Measurements from ENCODE around the gene SPC25. TPM values are rescaled to one million over a fixed set of nuclear protein-coding genes. Genes with fewer than 3 reads are reported as not detected.

Gene SPC25
- total and polyA plus RNA-seq, 4 donors, result 0.58 to 8.2 (median 2.1) TPM; not detected in 1

DNA sequence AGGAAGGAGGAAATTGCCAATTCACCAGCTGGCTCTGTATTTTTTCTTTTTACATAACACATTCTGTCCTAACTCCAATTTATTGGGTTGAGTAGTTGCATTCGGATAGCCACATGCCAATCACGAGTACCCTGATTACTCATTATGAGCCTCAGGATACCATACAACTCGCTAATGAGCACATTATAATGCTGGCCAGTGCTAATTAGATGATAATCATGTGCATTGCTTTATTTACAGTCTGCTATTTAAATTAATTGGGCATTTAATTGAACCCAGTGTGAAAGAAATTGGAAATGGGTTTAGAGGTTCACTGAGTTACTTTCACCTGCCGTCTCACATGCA lies 26.1 kb upstream of the SPC25 start:
- H3K4me3 ChIP-seq (ENCODE audit: low read depth in 1 of 3, low read length in 3 of 3), result no peak overlapping the region
- no peak for DNase-seq (ENCODE audit: low spot score)
- peaks cover 0 to 5% (median 2%) of the 10 kb centered on the region in 4 donors for H3K9me3 ChIP-seq (ENCODE audit: control insufficient read depth in 4 of 4, low read length in 3 of 4)
- TF ChIP-seq HNF4G (IDR thresholded peaks at IDR 0.05) (no peak), JUND (IDR thresholded peaks at IDR 0.05) (no peak), GABPA (IDR thresholded peaks at IDR 0.05 in 1 of 2, conservative IDR thresholded peaks at IDR 0.05 in 1 of 2) (no peak), TAF1 (conservative IDR thresholded peaks at IDR 0.05) (no peak), FOXA1 (IDR thresholded peaks at IDR 0.05) (no peak), RAD21 (IDR thresholded peaks at IDR 0.05) (no peak), HNF4A (conservative IDR thresholded peaks at IDR 0.05) (no peak), SP1 (IDR thresholded peaks at IDR 0.05) (no peak), YY1 (IDR thresholded peaks at IDR 0.05) (no peak)
- TF ChIP-seq, protein P1, sequence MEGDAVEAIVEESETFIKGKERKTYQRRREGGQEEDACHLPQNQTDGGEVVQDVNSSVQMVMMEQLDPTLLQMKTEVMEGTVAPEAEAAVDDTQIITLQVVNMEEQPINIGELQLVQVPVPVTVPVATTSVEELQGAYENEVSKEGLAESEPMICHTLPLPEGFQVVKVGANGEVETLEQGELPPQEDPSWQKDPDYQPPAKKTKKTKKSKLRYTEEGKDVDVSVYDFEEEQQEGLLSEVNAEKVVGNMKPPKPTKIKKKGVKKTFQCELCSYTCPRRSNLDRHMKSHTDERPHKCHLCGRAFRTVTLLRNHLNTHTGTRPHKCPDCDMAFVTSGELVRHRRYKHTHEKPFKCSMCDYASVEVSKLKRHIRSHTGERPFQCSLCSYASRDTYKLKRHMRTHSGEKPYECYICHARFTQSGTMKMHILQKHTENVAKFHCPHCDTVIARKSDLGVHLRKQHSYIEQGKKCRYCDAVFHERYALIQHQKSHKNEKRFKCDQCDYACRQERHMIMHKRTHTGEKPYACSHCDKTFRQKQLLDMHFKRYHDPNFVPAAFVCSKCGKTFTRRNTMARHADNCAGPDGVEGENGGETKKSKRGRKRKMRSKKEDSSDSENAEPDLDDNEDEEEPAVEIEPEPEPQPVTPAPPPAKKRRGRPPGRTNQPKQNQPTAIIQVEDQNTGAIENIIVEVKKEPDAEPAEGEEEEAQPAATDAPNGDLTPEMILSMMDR (IDR thresholded peaks at IDR 0.05; ENCODE audit: low read depth, low read length, missing input control), result no peak
- TF ChIP-seq, protein P2, sequence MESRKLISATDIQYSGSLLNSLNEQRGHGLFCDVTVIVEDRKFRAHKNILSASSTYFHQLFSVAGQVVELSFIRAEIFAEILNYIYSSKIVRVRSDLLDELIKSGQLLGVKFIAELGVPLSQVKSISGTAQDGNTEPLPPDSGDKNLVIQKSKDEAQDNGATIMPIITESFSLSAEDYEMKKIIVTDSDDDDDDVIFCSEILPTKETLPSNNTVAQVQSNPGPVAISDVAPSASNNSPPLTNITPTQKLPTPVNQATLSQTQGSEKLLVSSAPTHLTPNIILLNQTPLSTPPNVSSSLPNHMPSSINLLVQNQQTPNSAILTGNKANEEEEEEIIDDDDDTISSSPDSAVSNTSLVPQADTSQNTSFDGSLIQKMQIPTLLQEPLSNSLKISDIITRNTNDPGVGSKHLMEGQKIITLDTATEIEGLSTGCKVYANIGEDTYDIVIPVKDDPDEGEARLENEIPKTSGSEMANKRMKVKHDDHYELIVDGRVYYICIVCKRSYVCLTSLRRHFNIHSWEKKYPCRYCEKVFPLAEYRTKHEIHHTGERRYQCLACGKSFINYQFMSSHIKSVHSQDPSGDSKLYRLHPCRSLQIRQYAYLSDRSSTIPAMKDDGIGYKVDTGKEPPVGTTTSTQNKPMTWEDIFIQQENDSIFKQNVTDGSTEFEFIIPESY (IDR thresholded peaks at IDR 0.05), result no peak
- TF ChIP-seq, protein P3, sequence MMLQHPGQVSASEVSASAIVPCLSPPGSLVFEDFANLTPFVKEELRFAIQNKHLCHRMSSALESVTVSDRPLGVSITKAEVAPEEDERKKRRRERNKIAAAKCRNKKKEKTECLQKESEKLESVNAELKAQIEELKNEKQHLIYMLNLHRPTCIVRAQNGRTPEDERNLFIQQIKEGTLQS (IDR thresholded peaks at IDR 0.05), result no peak
- TF ChIP-seq, protein P4, sequence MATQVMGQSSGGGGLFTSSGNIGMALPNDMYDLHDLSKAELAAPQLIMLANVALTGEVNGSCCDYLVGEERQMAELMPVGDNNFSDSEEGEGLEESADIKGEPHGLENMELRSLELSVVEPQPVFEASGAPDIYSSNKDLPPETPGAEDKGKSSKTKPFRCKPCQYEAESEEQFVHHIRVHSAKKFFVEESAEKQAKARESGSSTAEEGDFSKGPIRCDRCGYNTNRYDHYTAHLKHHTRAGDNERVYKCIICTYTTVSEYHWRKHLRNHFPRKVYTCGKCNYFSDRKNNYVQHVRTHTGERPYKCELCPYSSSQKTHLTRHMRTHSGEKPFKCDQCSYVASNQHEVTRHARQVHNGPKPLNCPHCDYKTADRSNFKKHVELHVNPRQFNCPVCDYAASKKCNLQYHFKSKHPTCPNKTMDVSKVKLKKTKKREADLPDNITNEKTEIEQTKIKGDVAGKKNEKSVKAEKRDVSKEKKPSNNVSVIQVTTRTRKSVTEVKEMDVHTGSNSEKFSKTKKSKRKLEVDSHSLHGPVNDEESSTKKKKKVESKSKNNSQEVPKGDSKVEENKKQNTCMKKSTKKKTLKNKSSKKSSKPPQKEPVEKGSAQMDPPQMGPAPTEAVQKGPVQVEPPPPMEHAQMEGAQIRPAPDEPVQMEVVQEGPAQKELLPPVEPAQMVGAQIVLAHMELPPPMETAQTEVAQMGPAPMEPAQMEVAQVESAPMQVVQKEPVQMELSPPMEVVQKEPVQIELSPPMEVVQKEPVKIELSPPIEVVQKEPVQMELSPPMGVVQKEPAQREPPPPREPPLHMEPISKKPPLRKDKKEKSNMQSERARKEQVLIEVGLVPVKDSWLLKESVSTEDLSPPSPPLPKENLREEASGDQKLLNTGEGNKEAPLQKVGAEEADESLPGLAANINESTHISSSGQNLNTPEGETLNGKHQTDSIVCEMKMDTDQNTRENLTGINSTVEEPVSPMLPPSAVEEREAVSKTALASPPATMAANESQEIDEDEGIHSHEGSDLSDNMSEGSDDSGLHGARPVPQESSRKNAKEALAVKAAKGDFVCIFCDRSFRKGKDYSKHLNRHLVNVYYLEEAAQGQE (IDR thresholded peaks at IDR 0.05), result no peak
- TF ChIP-seq, protein P5, sequence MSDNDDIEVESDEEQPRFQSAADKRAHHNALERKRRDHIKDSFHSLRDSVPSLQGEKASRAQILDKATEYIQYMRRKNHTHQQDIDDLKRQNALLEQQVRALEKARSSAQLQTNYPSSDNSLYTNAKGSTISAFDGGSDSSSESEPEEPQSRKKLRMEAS (IDR thresholded peaks at IDR 0.05), result no peak
- H3K27me3 ChIP-seq (ENCODE audit: control insufficient read depth in 4 of 4, insufficient read depth in 4 of 4, low read length in 3 of 4), result no peaks in the 10 kb centered on the region
- H3K27ac ChIP-seq (ENCODE audit: low read depth in 1 of 2, low read length in 2 of 2), result no peak overlapping the region
- WGBS, result 84% methylated on average over 4 of the region's 4 CpGs
- H3K4me1 ChIP-seq (ENCODE audit: control insufficient read depth in 4 of 4, insufficient read depth in 4 of 4, low read length in 3 of 4), result peaks cover 2 to 11% (median 7%) of the 10 kb centered on the region in 4 donors
- H3K36me3 ChIP-seq (ENCODE audit: control insufficient read depth in 4 of 4, insufficient read depth in 3 of 4, low read depth in 1 of 4, low read length in 3 of 4), result no peaks in the 10 kb centered on the region
- no peak overlapping the region for H3K9ac ChIP-seq (ENCODE audit: low read depth in 1 of 2, low read length in 2 of 2)
